ENCODE measurements around the gene PDE6A.

DNA sequence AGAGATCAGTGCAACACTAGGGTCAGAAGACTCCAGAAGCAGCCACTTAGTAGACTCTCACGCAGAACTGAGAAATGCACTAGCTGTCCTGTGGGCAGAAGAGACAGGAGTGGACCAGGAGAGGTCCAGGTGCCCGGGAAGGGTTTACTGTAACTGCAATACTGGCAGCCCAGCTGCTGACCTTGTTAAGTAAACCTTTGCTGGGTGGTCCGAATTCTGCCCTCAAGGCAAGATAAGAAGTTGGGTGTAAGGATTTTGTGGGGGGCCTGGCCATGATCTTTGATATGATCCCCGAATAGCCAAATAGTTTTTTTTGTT is 91.3 kb downstream of the PDE6A start:
- TF ChIP-seq CHD2 (IDR thresholded peaks at IDR 0.05; ENCODE audit: low read length, partially characterized antibody) (no peak), POLR2A (IDR thresholded peaks at IDR 0.05; ENCODE audit: low read length) (no peak), KDM5A (IDR thresholded peaks at IDR 0.05) (no peak), POLR2AphosphoS2 (conservative IDR thresholded peaks at IDR 0.05; ENCODE audit: low read length) (no peak), EP300 (IDR thresholded peaks at IDR 0.05) (no peak), KDM1A (IDR thresholded peaks at IDR 0.05; ENCODE audit: low read depth) (no peak), RFX5 (IDR thresholded peaks at IDR 0.05) (no peak)
- TF ChIP-seq, protein P1, sequence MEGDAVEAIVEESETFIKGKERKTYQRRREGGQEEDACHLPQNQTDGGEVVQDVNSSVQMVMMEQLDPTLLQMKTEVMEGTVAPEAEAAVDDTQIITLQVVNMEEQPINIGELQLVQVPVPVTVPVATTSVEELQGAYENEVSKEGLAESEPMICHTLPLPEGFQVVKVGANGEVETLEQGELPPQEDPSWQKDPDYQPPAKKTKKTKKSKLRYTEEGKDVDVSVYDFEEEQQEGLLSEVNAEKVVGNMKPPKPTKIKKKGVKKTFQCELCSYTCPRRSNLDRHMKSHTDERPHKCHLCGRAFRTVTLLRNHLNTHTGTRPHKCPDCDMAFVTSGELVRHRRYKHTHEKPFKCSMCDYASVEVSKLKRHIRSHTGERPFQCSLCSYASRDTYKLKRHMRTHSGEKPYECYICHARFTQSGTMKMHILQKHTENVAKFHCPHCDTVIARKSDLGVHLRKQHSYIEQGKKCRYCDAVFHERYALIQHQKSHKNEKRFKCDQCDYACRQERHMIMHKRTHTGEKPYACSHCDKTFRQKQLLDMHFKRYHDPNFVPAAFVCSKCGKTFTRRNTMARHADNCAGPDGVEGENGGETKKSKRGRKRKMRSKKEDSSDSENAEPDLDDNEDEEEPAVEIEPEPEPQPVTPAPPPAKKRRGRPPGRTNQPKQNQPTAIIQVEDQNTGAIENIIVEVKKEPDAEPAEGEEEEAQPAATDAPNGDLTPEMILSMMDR (IDR thresholded peaks at IDR 0.05), result peak; percentile 32; the same call in 1 of the 3 replicates
- TF ChIP-seq, protein P2, sequence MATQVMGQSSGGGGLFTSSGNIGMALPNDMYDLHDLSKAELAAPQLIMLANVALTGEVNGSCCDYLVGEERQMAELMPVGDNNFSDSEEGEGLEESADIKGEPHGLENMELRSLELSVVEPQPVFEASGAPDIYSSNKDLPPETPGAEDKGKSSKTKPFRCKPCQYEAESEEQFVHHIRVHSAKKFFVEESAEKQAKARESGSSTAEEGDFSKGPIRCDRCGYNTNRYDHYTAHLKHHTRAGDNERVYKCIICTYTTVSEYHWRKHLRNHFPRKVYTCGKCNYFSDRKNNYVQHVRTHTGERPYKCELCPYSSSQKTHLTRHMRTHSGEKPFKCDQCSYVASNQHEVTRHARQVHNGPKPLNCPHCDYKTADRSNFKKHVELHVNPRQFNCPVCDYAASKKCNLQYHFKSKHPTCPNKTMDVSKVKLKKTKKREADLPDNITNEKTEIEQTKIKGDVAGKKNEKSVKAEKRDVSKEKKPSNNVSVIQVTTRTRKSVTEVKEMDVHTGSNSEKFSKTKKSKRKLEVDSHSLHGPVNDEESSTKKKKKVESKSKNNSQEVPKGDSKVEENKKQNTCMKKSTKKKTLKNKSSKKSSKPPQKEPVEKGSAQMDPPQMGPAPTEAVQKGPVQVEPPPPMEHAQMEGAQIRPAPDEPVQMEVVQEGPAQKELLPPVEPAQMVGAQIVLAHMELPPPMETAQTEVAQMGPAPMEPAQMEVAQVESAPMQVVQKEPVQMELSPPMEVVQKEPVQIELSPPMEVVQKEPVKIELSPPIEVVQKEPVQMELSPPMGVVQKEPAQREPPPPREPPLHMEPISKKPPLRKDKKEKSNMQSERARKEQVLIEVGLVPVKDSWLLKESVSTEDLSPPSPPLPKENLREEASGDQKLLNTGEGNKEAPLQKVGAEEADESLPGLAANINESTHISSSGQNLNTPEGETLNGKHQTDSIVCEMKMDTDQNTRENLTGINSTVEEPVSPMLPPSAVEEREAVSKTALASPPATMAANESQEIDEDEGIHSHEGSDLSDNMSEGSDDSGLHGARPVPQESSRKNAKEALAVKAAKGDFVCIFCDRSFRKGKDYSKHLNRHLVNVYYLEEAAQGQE (IDR thresholded peaks at IDR 0.05), result no peak
- TF ChIP-seq, protein P3, sequence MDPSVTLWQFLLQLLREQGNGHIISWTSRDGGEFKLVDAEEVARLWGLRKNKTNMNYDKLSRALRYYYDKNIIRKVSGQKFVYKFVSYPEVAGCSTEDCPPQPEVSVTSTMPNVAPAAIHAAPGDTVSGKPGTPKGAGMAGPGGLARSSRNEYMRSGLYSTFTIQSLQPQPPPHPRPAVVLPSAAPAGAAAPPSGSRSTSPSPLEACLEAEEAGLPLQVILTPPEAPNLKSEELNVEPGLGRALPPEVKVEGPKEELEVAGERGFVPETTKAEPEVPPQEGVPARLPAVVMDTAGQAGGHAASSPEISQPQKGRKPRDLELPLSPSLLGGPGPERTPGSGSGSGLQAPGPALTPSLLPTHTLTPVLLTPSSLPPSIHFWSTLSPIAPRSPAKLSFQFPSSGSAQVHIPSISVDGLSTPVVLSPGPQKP (IDR thresholded peaks at IDR 0.05; ENCODE audit: low read depth, low read length), result no peak
- TF ChIP-seq, protein P4, sequence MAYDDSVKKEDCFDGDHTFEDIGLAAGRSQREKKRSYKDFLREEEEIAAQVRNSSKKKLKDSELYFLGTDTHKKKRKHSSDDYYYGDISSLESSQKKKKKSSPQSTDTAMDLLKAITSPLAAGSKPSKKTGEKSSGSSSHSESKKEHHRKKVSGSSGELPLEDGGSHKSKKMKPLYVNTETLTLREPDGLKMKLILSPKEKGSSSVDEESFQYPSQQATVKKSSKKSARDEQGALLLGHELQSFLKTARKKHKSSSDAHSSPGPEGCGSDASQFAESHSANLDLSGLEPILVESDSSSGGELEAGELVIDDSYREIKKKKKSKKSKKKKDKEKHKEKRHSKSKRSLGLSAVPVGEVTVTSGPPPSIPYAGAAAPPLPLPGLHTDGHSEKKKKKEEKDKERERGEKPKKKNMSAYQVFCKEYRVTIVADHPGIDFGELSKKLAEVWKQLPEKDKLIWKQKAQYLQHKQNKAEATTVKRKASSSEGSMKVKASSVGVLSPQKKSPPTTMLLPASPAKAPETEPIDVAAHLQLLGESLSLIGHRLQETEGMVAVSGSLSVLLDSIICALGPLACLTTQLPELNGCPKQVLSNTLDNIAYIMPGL (CRISPR knock-in tag; IDR thresholded peaks at IDR 0.05; ENCODE audit: borderline replicate concordance), result no peak

Data from A549 (cell line).